Liver (tissue), 9 donors: ENCODE data around the gene WNK1. TPM values are rescaled to one million over a fixed set of nuclear protein-coding genes. Genes with fewer than 3 reads are reported as not detected.

ENCODE experiments used
- DNase-seq: peaks from one replicate; pipeline ENCODE4 v3.0.0-alpha.2; 2017; ENCODE audit warnings: low spot score
- H3K27ac ChIP-seq, 2 donors: one replicate each; pipeline ENCODE4 v1.7.0; 2013; ENCODE audit warnings: inconsistent platforms in 2 of 2, low read length in 2 of 2, control low read depth in 1 of 2, low read depth in 1 of 2, mild to moderate bottlenecking in 1 of 2
- H3K27me3 ChIP-seq, 4 donors: one replicate each; pipeline versions ENCODE4 v1.6.1 to v1.7.0; 2013; ENCODE audit warnings: low read length in 3 of 4, inconsistent platforms in 1 of 4, mild to moderate bottlenecking in 1 of 4, moderate library complexity in 1 of 4; ENCODE audit not compliant: control insufficient read depth in 4 of 4, insufficient read depth in 4 of 4
- H3K36me3 ChIP-seq, 4 donors: one replicate each; pipeline versions ENCODE4 v1.6.1 to v1.7.0; 2013; ENCODE audit warnings: low read length in 3 of 4, mild to moderate bottlenecking in 3 of 4, low read depth in 1 of 4, moderate library complexity in 1 of 4; ENCODE audit not compliant: control insufficient read depth in 4 of 4, insufficient read depth in 3 of 4
- H3K4me1 ChIP-seq, 4 donors: one replicate each; pipeline versions ENCODE4 v1.6.1 to v1.7.0; 2013; ENCODE audit warnings: low read length in 3 of 4, mild to moderate bottlenecking in 3 of 4, moderate library complexity in 1 of 4; ENCODE audit not compliant: control insufficient read depth in 4 of 4, insufficient read depth in 4 of 4
- H3K4me3 ChIP-seq, 3 donors: one replicate each; pipeline versions ENCODE4 v1.6.1 to v1.7.0; 2013; ENCODE audit warnings: low read length in 3 of 3, control low read depth in 1 of 3, low read depth in 1 of 3, mild to moderate bottlenecking in 1 of 3
- H3K9ac ChIP-seq, 2 donors: one replicate each; pipeline ENCODE4 v1.7.0; 2013; ENCODE audit warnings: low read length in 2 of 2, mild to moderate bottlenecking in 2 of 2, moderate library complexity in 2 of 2, control low read depth in 1 of 2, low read depth in 1 of 2
- H3K9me3 ChIP-seq, 4 donors: one replicate each; pipeline versions ENCODE4 v1.6.1 to v1.7.0; 2013; ENCODE audit warnings: low read length in 3 of 4; ENCODE audit not compliant: control insufficient read depth in 4 of 4
- EGR1 ChIP-seq, 2 donors: IDR thresholded peaks; 2 replicates each; pipeline ENCODE4 v1.6.1; 2016 to 2018; ENCODE audit warnings: antibody characterized with exemption in 2 of 2, low read depth in 2 of 2
- FOXA2 ChIP-seq: IDR thresholded peaks from 2 replicates; pipeline ENCODE4 v1.6.1; 2016; ENCODE audit warnings: antibody characterized with exemption
- GABPA ChIP-seq, 2 donors: IDR thresholded peaks in 1 of 2; conservative IDR thresholded peaks in 1 of 2; 2 replicates each; pipeline ENCODE4 v1.6.1; 2016; ENCODE audit warnings: antibody characterized with exemption in 2 of 2, mild to moderate bottlenecking in 1 of 2, moderate library complexity in 1 of 2
- HNF4A ChIP-seq, 2 donors: conservative IDR thresholded peaks; 2 replicates each; pipeline ENCODE4 v1.6.1; 2016; ENCODE audit warnings: antibody characterized with exemption in 2 of 2, mild to moderate bottlenecking in 2 of 2
- HNF4G ChIP-seq: IDR thresholded peaks from 2 replicates; pipeline ENCODE4 v1.6.1; 2016; ENCODE audit warnings: antibody characterized with exemption
- MAX ChIP-seq: IDR thresholded peaks from 2 replicates; pipeline ENCODE4 v1.6.1; 2016; ENCODE audit warnings: antibody characterized with exemption
- NR2F2 ChIP-seq: IDR thresholded peaks from 2 replicates; pipeline ENCODE4 v1.6.1; 2016; ENCODE audit warnings: antibody characterized with exemption
- RAD21 ChIP-seq, 2 donors: IDR thresholded peaks; 2 replicates each; pipeline ENCODE4 v1.6.1; 2016; ENCODE audit warnings: antibody characterized with exemption in 2 of 2, mild to moderate bottlenecking in 2 of 2
- REST ChIP-seq: IDR thresholded peaks from 2 replicates; pipeline ENCODE4 v1.6.1; 2016; ENCODE audit warnings: antibody characterized with exemption, mild to moderate bottlenecking
- SP1 ChIP-seq: IDR thresholded peaks from 2 replicates; pipeline ENCODE4 v1.6.1; 2018; ENCODE audit warnings: antibody characterized with exemption, mild to moderate bottlenecking
- TAF1 ChIP-seq: conservative IDR thresholded peaks from 2 replicates; pipeline ENCODE4 v1.6.1; 2016; ENCODE audit warnings: antibody characterized with exemption, mild to moderate bottlenecking
- YY1 ChIP-seq: IDR thresholded peaks from 2 replicates; pipeline ENCODE4 v1.6.1; 2016; ENCODE audit warnings: antibody characterized with exemption, mild to moderate bottlenecking
- ZBTB33 ChIP-seq: IDR thresholded peaks from 2 replicates; pipeline ENCODE4 v1.6.1; 2016; ENCODE audit warnings: antibody characterized with exemption
- WGBS: extraction: QIAGEN DNeasy Blood & Tissue Kit; methylation state at CpG from one replicate; pipeline ENCODE4 v1.1.7; 2013; 5-methylcytosine and 5-hydroxymethylcytosine counted together
- polyA plus RNA-seq, 2 donors: library from polyadenylated mRNA; stranded (reverse) in 1 of 2; unstranded in 1 of 2; fragments of 200-250 nt in 1 of 2; fragments of >200 nt in 1 of 2; fragmentation: Nextera tagmentation in 1 of 2; extraction: Ambion mirVana in 1 of 2; gene quantifications; one replicate each; pipeline versions ENCODE4 v1.2.1 to v1.2.3, GENCODE V29; 2013 to 2015
- total RNA-seq, 2 donors: library from RNA; depleted of rRNA; stranded (reverse); fragments of >200 nt; gene quantifications; one replicate each; pipeline ENCODE4 v1.2.3, GENCODE V29; 2014
- TF ChIP-seq, protein P1 (sequence below): IDR thresholded peaks from 2 replicates; pipeline ENCODE4 v1.6.1; 2016; ENCODE audit warnings: antibody characterized with exemption
- TF ChIP-seq, protein P2 (sequence below): fragments of 150-350 bp; IDR thresholded peaks from 2 replicates; pipeline ENCODE4 v1.5.1; 2017; ENCODE audit warnings: improper control_type of control experiment, low read depth, low read length; ENCODE audit not compliant: missing input control
- donor health status: healthy.
- donor health status: healthy.
- donor health status: healthy.
- donor health status: healthy.
- donor health status: healthy.

The WNK1 gene
- total and polyA plus RNA-seq, 4 donors: 22.4 to 299 (median 53.8) TPM

DNA sequence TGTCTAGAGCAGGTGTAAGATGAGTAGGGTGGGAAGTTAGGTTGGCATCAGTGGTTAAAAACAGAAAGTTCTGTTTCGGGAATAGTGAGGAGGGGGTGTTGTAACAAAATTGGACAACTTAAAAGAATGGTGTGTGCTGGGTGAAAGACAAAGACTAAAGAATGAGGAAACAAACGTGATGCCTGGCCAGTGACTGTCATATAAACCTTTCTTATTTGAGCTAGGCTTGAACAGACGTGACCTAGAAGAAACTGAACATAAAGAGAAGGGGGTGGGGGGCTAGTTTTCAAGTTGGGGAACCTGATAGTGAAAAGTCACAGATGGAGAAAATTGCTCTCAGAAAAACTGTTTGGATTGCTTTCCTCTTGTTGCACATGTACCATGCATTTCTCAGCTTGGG is 157.5 kb downstream of the WNK1 start (continued):
- no peak for TF ChIP-seq YY1
- no peak for TF ChIP-seq ZBTB33
- no peak for TF ChIP-seq FOXA2

- DNase-seq: no peak
- 85% methylated on average over 4 of the region's 4 CpGs for WGBS
- H3K36me3 ChIP-seq: peaks cover 10 to 69% (median 48%) of the 10 kb centered on the region in 4 donors
- H3K27ac ChIP-seq: no peak overlapping the region
- TF ChIP-seq RAD21 (IDR thresholded peaks at IDR 0.05): no peak
- TF ChIP-seq HNF4G: no peak
- no peak for TF ChIP-seq REST
- TF ChIP-seq SP1: no peak
- TF ChIP-seq, protein P1, sequence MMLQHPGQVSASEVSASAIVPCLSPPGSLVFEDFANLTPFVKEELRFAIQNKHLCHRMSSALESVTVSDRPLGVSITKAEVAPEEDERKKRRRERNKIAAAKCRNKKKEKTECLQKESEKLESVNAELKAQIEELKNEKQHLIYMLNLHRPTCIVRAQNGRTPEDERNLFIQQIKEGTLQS: no peak
- TF ChIP-seq YY1: no peak
- H3K9me3 ChIP-seq: no peaks in the 10 kb centered on the region
- no peak overlapping the region for H3K4me3 ChIP-seq
- no peak overlapping the region for H3K9ac ChIP-seq
- no peaks in the 10 kb centered on the region for H3K27me3 ChIP-seq
- peaks cover 0 to 2% (median 0%) of the 10 kb centered on the region in 4 donors for H3K4me1 ChIP-seq
These were observed 158.0 kb downstream of the WNK1 start for GRCh38 chr12:910416-910815.

DNA sequence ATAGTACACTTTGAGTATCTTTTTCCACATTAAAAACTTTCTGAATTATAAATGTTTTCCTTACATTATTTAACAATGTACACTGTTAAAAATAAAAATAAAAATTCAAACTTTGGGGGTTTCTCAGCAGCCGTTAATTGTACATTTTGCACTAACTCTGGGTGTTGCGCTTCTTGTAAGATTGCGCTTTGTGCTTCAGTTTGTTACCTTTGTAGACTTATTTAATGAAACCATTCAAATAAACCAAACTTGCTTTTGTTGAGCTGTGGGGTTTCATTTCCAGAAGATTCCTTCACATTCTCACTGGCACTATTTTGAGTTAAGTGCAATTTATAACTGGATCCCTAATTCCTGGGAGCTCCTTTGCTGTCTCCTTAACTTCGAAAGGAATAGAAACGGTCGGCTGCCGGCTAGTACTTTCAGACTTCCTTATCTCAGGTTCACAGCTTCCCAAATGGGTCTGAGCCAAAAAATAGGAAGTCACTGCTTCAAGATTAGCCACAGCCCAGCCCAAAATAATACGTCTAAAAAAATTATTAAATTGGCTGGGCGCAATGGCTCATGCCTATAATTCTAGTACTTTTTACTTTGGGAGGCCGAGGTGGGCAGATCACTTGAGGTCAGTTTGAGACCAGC is 158.9 kb downstream of the WNK1 start:
- H3K9ac ChIP-seq: no peak overlapping the region
- H3K4me3 ChIP-seq: no peak overlapping the region
- H3K4me1 ChIP-seq: peaks cover 0 to 2% (median 0%) of the 10 kb centered on the region in 4 donors
- H3K27me3 ChIP-seq: no peaks in the 10 kb centered on the region
- H3K9me3 ChIP-seq: no peaks in the 10 kb centered on the region
- 76% methylated on average over 10 of the region's 10 CpGs for WGBS
- TF ChIP-seq GABPA (IDR thresholded peaks at IDR 0.05 in 1 of 2, conservative IDR thresholded peaks at IDR 0.05 in 1 of 2): no peak
- no peak for TF ChIP-seq ZBTB33
- TF ChIP-seq MAX: no peak
- no peak for TF ChIP-seq EGR1 (IDR thresholded peaks at IDR 0.05; ENCODE audit: low read depth in 2 of 2)
- TF ChIP-seq HNF4A (conservative IDR thresholded peaks at IDR 0.05): no peak
- TF ChIP-seq TAF1: no peak
- TF ChIP-seq, protein P2, sequence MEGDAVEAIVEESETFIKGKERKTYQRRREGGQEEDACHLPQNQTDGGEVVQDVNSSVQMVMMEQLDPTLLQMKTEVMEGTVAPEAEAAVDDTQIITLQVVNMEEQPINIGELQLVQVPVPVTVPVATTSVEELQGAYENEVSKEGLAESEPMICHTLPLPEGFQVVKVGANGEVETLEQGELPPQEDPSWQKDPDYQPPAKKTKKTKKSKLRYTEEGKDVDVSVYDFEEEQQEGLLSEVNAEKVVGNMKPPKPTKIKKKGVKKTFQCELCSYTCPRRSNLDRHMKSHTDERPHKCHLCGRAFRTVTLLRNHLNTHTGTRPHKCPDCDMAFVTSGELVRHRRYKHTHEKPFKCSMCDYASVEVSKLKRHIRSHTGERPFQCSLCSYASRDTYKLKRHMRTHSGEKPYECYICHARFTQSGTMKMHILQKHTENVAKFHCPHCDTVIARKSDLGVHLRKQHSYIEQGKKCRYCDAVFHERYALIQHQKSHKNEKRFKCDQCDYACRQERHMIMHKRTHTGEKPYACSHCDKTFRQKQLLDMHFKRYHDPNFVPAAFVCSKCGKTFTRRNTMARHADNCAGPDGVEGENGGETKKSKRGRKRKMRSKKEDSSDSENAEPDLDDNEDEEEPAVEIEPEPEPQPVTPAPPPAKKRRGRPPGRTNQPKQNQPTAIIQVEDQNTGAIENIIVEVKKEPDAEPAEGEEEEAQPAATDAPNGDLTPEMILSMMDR: no peak
- TF ChIP-seq FOXA2: no peak
- TF ChIP-seq NR2F2: no peak
- TF ChIP-seq SP1: no peak
- no peak for TF ChIP-seq YY1
- TF ChIP-seq, protein P1: no peak
- peaks cover 11 to 63% (median 44%) of the 10 kb centered on the region in 4 donors for H3K36me3 ChIP-seq
- peak; percentile 53 for DNase-seq
- H3K27ac ChIP-seq: no peak overlapping the region
